GM18909 (cell line): ENCODE measurements around the gene XXYLT1.
"Not testable (repeated sequence)": the region's sequence is repeated elsewhere in the genome, so short reads cannot be mapped to it uniquely, and the experiment has no call there.

ENCODE experiments used
- ATAC-seq: cut with Tn5 transposase; IDR thresholded peaks from one replicate; pipeline ENCODE4 v1.9.1; 2021; ENCODE audit warnings: mild to moderate bottlenecking; ENCODE audit not compliant: unreplicated experiment, poor library complexity

XXYLT1 gene

DNA sequence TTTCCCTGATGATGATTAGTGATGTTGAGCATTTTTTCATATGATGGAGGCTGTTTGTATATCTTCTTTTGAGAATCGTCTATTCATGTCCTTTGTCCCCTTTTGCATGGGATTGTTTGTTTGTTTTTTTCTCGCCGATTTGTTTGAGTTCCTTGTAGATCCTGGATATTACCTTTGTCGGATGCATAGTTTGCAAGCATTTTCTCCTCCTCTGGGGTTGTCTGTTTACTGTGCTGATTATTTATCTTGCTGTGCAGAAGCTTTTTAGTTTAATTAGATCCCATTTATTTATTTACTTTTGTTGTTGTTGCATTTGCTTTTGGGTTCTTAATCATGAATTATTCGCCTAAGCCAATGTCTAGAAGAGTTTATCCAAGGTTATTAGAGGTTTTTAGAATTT is 232.8 kb downstream of the XXYLT1 start:
- no peak for ATAC-seq

GRCh38 chr3:195037586-195037985 is 233.4 kb downstream of the XXYLT1 start:
- ATAC-seq: not testable (repeated sequence)

DNA sequence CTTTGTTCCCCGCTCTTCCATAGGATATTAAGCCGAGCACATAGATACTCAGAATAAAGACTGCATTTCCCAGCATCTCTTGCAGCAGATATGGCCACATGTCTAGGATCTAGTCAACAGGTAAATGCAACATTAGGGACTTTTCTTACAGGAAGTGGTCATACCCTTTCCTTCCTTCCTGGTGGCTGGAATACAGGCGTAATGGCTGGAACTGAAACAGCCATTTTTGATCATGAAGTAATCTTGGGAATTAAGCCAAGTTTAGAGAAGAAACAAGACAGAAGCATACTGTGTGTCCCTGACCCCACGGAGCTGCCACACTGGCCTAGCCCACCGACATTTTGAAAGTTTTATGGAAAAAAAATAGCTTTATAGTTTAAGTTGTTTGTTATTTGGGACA is 234.0 kb downstream of the XXYLT1 start:
- ATAC-seq: no peak

GRCh38 chr3:195036574-195036973 is 234.4 kb downstream of the XXYLT1 start:
- ATAC-seq: no peak

DNA sequence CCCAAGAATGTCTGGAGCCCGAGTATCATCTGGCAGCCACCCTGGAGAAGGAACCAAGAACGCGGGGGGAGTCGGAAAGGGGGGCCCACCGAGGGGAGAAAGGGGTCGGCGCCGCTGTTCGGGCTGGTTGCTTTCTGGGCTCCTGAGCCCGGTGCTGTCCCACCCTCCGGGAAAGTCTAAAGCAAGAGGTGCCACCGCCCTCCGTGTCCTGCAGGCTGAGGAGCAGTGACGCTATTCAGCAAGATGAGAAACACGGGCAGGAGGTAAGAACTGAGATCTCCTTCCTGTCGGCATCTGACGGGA is 234.8 kb downstream of the XXYLT1 start:
- no peak for ATAC-seq

DNA sequence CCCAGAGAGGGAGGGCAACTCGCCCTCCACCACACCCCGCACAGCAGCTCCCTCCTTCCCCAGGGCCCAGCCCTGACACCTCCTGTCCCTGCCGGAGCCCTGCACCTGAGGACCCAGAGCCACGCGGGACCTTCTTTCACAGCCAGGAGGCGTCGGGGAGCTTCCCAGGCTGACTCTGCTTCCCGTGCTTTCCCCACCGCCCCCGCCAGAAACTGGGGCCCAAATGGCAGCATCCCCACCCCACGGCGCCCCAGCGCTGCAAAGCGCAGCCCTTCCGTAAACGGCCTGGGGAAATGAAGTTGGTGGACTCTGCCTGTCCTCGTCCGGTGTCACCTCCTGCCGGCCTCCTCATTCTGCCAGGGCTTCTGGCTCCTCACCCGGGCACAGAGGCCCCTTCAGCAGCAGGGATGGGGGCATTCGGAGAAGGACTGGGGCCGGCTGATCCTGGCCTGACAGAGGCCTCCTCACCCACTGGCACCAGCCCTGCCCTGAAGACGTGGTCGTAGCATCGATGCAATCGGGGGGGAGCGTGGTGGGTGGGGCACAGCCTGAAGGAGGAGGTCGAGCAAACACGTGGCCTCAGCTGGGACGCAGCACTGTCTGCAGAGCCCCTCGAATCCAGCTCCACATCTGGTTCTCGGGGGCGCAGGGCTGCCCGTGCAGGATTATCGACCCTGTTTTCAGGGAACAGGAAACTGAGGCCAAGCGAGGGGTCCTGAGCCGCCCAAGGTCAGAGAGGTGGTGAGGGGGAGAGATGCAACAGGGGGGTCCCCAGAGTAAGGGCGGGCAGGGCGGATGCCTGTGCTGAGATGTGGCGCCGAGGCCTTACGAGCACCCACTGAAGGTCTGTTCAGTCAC is 235.4 kb downstream of the XXYLT1 start:
- no peak for ATAC-seq

DNA sequence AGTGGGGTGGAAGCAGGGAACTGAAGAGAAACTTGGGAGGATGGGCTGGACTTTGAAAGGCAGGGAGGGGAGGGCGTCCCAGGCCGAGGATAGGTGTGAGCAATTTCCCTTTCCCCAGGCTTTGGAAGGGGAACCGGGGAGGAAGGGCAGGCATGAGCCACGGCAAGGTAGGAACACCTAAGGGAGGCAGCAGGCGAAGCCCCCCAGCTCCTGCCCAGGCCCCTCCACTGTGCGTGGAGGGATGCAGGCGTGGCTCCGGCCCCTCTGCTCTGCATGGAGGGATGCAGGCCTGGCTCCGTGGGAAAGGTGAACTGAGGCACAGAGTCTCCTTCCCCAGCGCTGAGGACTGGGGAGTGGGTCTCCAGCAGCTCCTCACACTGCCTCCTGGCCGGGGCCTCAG is 236.4 kb downstream of the XXYLT1 start:
- ATAC-seq: no peak

DNA sequence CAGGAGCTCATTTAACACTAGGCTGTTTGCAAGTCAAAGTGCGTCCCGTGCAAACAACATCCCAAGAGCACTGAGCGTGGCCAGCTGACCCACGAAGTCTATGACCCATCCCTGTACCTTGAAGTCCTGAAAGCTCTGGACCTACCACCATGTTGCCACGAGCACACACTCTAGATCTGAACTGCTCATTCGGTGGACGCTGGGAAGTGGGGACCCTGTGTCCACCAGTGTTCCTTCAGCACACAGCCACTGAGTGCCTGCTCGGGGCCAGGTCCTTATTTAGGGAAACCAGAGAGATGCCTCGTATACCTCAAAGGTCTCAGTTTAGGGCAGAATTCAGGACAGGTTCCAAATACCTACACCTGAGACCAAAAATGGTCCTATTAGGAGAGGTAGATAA is 236.9 kb downstream of the XXYLT1 start:
- no peak for ATAC-seq

GRCh38 chr3:195033531-195034091 is 237.3 kb downstream of the XXYLT1 start:
- no peak for ATAC-seq

- ATAC-seq: no peak
These were observed 238.0 kb downstream of the XXYLT1 start for GRCh38 chr3:195032955-195033354.

- ATAC-seq: no peak
These were observed 238.7 kb downstream of the XXYLT1 start for GRCh38 chr3:195032106-195032759.

- no peak for ATAC-seq
These were observed 239.4 kb downstream of the XXYLT1 start for GRCh38 chr3:195031574-195032003.

DNA sequence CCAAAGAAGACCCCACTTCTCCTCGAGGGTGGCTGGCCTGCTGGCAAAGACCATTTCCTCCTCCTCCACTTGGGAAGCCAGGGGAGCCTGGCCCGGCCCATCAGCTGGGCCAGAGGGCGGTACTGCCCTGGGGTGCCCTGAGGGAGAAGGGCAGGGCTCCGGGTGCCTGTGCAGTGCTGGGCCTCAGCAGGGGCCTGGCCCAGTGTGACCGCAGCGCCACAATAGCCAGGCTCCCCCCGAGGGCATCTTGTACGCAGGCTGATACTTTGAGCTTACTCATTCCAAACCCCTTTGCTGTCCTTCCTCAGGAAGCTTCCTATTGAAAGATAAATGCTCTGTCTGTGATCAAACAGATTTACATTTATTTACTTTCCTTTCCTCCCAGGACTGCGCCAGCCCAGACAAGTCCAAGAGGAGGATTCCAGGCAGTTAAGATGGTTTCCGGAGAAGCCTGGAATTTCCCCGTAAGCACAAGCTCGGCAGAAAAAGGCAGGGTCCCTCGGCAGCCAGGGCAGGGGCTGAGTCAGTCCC is 240.1 kb downstream of the XXYLT1 start:
- ATAC-seq: no peak

DNA sequence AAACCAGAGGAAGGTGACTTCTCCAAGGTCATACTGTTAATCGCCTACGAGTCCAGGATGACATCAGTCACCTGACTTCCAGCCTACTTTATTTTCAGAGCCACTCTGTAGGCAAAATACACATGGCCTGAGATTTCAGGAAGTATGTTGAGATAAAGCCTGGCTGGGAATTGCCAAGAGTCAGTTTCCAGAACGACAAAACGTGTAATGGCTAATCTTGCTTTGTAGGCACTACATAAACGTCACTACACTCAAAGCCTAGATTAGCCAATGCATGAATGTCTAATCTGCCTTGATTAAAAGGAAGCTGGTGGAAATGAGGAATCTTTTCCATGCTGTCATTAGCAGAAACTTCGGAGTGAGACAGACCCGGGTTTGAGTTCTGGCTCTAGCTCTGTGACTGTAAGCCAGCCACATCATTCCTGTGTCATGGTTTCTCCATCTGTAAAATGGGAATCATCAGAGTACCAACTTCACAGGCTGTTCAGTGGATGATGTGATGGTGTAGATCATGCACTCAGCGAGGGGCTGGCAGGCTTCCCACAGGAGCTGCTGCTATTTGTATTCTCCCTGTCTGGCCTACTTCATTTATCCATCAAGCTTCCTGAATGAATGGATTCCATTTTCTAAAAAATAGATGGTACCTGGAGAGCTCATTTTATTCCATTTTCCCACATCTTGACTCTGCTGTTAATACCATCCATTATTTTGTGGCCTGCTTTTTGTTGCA is 241.9 kb downstream of the XXYLT1 start:
- no peak for ATAC-seq

DNA sequence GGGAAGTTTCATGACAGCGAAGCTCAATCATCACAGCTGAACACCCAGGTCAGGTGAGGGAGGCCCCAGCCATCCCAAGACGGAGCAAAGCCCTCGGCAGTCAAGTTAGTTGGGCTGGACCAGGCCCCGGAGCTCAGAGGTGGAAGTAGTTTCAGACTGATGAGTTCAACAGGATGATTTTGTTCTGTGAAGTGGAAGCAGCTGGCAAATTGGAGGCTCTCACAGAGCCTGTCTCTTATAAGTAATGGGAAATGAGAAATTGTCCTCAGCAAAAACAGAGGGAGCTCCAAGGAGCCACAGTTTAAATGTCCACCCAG is 245.1 kb downstream of the XXYLT1 start:
- no peak for ATAC-seq

- ATAC-seq: no peak
These were observed 245.7 kb downstream of the XXYLT1 start for GRCh38 chr3:195025056-195025883.

DNA sequence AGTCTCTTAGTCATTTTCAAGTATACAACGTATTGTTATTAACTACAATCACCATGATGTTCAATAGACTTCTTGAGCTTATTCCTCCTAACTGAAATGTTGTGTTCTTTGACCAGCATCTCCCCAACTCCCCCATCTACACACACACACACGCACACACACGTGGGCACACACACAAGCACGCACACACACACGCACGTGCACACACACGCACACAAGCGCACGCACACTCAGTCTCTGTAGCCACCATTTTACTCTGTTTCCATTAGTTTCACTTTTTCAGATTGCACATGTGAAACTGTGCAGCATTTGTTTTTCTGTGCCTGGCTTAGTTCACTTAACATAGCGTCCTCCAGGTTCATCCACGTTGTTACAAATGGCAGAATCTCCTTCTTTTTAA is 247.0 kb downstream of the XXYLT1 start:
- ATAC-seq: no peak

DNA sequence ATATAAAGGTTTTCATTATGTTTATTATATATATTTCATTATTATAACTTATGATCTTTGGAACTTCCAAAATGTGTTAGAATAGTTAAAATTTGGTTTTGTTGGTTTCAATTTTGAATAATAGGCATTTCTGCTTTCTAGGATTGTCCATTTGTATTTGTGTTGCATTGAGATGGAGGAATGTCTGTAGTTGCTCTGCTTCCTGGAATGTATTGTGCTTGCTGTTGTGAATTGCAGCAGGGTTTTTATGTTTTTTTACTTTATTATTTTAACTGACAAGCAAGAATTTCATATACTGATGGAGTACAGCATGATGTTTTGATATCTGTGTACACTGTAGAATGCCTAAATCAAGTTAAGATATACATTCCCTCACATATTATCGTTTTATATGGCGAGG is 247.4 kb downstream of the XXYLT1 start:
- ATAC-seq: no peak

- ATAC-seq: no peak
These were observed 249.3 kb downstream of the XXYLT1 start for GRCh38 chr3:195021692-195022091.

DNA sequence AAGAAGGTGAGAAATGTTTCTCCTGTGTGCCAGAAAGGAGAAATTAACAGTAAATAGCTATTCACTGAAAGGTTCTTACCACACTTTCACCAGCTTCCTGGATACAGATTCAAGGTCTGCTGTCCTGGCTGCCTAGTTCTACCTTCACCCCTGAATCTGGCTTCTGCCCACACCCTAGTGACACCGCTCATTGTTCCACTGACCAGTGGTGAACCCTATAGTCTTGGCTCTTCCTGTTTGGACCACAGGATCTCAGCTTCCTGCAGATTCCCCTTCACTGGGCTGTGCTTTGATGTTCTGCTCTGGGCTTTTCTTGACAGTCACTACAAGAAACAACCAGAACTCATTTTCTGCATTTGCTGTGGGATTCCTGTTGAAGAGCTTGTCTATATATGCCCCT is 250.0 kb downstream of the XXYLT1 start:
- no peak for ATAC-seq
